Spleen (tissue), 7 donors: ENCODE measurements around the gene DGKA.

ENCODE experiments used
- CTCF ChIP-seq, 11 experiments: fragments of 200-600 bp in 7 of 11; fragments of 450-650 bp in 4 of 11; sonication (generic) in 4 of 11; IDR thresholded peaks in 8 of 11; conservative IDR thresholded peaks in 3 of 11; 1 replicate in 7 of 11; 2 replicates in 4 of 11; pipeline versions ENCODE4 v1.4.0 to v1.8.0; 2016 to 2021; ENCODE audit warnings: antibody characterized with exemption in 11 of 11, inconsistent platforms in 4 of 11, mild to moderate bottlenecking in 1 of 11
- POLR2AphosphoS5 ChIP-seq, 3 donors: sonication (generic); formaldehyde crosslinking; IDR thresholded peaks; one replicate each; pipeline ENCODE4 v1.5.1; 2017; ENCODE audit warnings: antibody characterized with exemption in 3 of 3
- donor health status: DM: no; HTN: no; CAD: no; lungs with moderate emphysema.
- donor health status: DM: no; HTN: no; CAD: no.
- donor health status: DM: no; HTN: no; CAD: no.

GRCh38 chr12:55932551-55932910 is 1.6 kb downstream of the DGKA start:
- no peak for TF ChIP-seq CTCF (IDR thresholded peaks at IDR 0.05 in 8 of 11, conservative IDR thresholded peaks at IDR 0.05 in 3 of 11)
- peak in 1 of 3 donors; percentile 74 for TF ChIP-seq POLR2AphosphoS5 (IDR thresholded peaks at IDR 0.05)
